GM18909 (cell line): ENCODE results near the gene LIME1.
"Not testable (repeated sequence)": the region's sequence is repeated elsewhere in the genome, so short reads cannot be mapped to it uniquely, and the experiment has no call there.

Source experiments
- ATAC-seq: cut with Tn5 transposase; IDR thresholded peaks from one replicate; pipeline ENCODE4 v1.9.1; 2021; ENCODE audit warnings: mild to moderate bottlenecking; ENCODE audit not compliant: unreplicated experiment, poor library complexity

LIME1 gene

GRCh38 chr20:63706852-63707557 lies 29.5 kb upstream of the LIME1 start:
- peak; percentile 26 for ATAC-seq

- ATAC-seq = peak; percentile 73
Observed at GRCh38 chr20:63707558-63708300, 28.7 kb upstream of the LIME1 start, which contains the start of the genes ARFRP1 and ZGPAT. TSS of gene ARFRP1 (minus strand) at chr20:63707976. CDS start at chr20:63707091, 885 bp downstream. TSS of gene ZGPAT (plus strand) at chr20:63708039. CDS start at chr20:63708581, 542 bp downstream.

GRCh38 chr20:63708301-63709148 lies 27.9 kb upstream of the LIME1 start:
- ATAC-seq = peak; percentile 25

GRCh38 chr20:63709149-63709527 lies 27.3 kb upstream of the LIME1 start:
- no peak for ATAC-seq

GRCh38 chr20:63711085-63711645 lies 25.3 kb upstream of the LIME1 start:
- ATAC-seq = no peak

GRCh38 chr20:63712191-63712590 lies 24.3 kb upstream of the LIME1 start:
- ATAC-seq = no peak

- ATAC-seq = no peak
Observed at GRCh38 chr20:63714858-63715257, 21.6 kb upstream of the LIME1 start.

GRCh38 chr20:63718996-63719395 lies 17.5 kb upstream of the LIME1 start:
- no peak for ATAC-seq

GRCh38 chr20:63722967-63723622 lies 13.4 kb upstream of the LIME1 start:
- ATAC-seq = not testable (repeated sequence)

- ATAC-seq = not testable (repeated sequence)
Observed at GRCh38 chr20:63730189-63730733, 6.2 kb upstream of the LIME1 start.

- ATAC-seq = no peak
Observed at GRCh38 chr20:63731410-63731809, 5.1 kb upstream of the LIME1 start.

GRCh38 chr20:63732118-63733095 lies 4.1 kb upstream of the LIME1 start:
- no peak for ATAC-seq

- no peak for ATAC-seq
Observed at GRCh38 chr20:63733117-63733516, 3.3 kb upstream of the LIME1 start.

GRCh38 chr20:63733579-63734081 lies 2.8 kb upstream of the LIME1 start:
- ATAC-seq = no peak

- no peak for ATAC-seq
Observed at GRCh38 chr20:63734111-63734945, 2.1 kb upstream of the LIME1 start.

GRCh38 chr20:63734946-63735858 lies 1.3 kb upstream of the LIME1 start:
- ATAC-seq = no peak
